ENCODE measurements around the gene NOXO1.

DNA sequence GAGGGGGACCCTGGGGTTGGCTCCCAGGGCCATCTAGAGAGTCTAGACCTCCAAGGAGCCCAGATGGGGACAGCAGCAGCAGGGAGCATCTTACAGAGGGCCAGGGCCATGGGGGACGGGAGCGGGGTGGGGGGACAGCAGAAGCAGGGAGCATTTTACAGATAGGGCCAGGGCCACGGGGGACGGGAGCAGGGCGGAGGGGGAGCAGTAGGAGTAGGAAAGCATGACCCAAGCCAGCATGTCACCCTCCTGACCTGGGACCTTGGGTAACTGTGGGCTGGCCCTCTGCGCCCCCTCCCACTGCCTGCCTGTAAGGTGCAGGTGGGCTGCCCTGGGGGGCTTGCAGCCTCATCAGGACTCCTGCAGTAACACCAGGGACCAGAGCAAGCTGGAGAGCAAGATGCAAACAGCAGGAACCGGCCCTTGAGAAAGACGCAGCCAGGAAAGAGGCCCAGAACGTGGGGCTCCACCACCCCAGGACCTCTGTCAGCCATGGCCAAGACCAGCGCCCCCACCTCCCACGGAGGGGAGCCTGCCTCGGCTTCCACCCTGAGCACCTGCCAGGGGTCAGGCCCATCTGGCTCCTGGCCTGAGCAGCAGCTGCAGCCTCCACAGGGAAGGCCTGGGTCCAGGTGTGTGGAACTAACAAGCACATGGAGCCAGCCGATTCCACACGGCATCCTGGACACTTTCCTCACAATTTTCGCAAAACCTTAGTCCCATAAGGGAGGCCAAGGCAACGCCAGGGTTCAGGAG, 26.0 kb upstream of the NOXO1 start:
- TF ChIP-seq EZH2 (IDR thresholded peaks at IDR 0.05; ENCODE audit: low read depth, unreplicated experiment) (no peak), POLR2AphosphoS5 (IDR thresholded peaks at IDR 0.05; ENCODE audit: low read depth) (no peak), EZH2phosphoT487 (IDR thresholded peaks at IDR 0.05; ENCODE audit: unreplicated experiment) (no peak), CREB1 (CRISPR knock-in tag; IDR thresholded peaks at IDR 0.05; ENCODE audit: low read depth) (no peak), NANOG (IDR thresholded peaks at IDR 0.05; ENCODE audit: borderline replicate concordance) (no peak), ZNF331 (CRISPR knock-in tag; IDR thresholded peaks at IDR 0.05; ENCODE audit: low read depth) (no peak), JUNB (IDR thresholded peaks at IDR 0.05; ENCODE audit: unreplicated experiment) (no peak), ZNF114 (CRISPR knock-in tag; IDR thresholded peaks at IDR 0.05) (no peak)
- TF ChIP-seq, protein P1, sequence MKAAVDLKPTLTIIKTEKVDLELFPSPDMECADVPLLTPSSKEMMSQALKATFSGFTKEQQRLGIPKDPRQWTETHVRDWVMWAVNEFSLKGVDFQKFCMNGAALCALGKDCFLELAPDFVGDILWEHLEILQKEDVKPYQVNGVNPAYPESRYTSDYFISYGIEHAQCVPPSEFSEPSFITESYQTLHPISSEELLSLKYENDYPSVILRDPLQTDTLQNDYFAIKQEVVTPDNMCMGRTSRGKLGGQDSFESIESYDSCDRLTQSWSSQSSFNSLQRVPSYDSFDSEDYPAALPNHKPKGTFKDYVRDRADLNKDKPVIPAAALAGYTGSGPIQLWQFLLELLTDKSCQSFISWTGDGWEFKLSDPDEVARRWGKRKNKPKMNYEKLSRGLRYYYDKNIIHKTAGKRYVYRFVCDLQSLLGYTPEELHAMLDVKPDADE (IDR thresholded peaks at IDR 0.05): no peak
- TF ChIP-seq, protein P2, sequence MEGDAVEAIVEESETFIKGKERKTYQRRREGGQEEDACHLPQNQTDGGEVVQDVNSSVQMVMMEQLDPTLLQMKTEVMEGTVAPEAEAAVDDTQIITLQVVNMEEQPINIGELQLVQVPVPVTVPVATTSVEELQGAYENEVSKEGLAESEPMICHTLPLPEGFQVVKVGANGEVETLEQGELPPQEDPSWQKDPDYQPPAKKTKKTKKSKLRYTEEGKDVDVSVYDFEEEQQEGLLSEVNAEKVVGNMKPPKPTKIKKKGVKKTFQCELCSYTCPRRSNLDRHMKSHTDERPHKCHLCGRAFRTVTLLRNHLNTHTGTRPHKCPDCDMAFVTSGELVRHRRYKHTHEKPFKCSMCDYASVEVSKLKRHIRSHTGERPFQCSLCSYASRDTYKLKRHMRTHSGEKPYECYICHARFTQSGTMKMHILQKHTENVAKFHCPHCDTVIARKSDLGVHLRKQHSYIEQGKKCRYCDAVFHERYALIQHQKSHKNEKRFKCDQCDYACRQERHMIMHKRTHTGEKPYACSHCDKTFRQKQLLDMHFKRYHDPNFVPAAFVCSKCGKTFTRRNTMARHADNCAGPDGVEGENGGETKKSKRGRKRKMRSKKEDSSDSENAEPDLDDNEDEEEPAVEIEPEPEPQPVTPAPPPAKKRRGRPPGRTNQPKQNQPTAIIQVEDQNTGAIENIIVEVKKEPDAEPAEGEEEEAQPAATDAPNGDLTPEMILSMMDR (conservative IDR thresholded peaks at IDR 0.05; ENCODE audit: low read depth in 2 of 2): no peak
- TF ChIP-seq, protein P3, sequence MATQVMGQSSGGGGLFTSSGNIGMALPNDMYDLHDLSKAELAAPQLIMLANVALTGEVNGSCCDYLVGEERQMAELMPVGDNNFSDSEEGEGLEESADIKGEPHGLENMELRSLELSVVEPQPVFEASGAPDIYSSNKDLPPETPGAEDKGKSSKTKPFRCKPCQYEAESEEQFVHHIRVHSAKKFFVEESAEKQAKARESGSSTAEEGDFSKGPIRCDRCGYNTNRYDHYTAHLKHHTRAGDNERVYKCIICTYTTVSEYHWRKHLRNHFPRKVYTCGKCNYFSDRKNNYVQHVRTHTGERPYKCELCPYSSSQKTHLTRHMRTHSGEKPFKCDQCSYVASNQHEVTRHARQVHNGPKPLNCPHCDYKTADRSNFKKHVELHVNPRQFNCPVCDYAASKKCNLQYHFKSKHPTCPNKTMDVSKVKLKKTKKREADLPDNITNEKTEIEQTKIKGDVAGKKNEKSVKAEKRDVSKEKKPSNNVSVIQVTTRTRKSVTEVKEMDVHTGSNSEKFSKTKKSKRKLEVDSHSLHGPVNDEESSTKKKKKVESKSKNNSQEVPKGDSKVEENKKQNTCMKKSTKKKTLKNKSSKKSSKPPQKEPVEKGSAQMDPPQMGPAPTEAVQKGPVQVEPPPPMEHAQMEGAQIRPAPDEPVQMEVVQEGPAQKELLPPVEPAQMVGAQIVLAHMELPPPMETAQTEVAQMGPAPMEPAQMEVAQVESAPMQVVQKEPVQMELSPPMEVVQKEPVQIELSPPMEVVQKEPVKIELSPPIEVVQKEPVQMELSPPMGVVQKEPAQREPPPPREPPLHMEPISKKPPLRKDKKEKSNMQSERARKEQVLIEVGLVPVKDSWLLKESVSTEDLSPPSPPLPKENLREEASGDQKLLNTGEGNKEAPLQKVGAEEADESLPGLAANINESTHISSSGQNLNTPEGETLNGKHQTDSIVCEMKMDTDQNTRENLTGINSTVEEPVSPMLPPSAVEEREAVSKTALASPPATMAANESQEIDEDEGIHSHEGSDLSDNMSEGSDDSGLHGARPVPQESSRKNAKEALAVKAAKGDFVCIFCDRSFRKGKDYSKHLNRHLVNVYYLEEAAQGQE (IDR thresholded peaks at IDR 0.05; ENCODE audit: unreplicated experiment): no peak
- TF ChIP-seq, protein P4, sequence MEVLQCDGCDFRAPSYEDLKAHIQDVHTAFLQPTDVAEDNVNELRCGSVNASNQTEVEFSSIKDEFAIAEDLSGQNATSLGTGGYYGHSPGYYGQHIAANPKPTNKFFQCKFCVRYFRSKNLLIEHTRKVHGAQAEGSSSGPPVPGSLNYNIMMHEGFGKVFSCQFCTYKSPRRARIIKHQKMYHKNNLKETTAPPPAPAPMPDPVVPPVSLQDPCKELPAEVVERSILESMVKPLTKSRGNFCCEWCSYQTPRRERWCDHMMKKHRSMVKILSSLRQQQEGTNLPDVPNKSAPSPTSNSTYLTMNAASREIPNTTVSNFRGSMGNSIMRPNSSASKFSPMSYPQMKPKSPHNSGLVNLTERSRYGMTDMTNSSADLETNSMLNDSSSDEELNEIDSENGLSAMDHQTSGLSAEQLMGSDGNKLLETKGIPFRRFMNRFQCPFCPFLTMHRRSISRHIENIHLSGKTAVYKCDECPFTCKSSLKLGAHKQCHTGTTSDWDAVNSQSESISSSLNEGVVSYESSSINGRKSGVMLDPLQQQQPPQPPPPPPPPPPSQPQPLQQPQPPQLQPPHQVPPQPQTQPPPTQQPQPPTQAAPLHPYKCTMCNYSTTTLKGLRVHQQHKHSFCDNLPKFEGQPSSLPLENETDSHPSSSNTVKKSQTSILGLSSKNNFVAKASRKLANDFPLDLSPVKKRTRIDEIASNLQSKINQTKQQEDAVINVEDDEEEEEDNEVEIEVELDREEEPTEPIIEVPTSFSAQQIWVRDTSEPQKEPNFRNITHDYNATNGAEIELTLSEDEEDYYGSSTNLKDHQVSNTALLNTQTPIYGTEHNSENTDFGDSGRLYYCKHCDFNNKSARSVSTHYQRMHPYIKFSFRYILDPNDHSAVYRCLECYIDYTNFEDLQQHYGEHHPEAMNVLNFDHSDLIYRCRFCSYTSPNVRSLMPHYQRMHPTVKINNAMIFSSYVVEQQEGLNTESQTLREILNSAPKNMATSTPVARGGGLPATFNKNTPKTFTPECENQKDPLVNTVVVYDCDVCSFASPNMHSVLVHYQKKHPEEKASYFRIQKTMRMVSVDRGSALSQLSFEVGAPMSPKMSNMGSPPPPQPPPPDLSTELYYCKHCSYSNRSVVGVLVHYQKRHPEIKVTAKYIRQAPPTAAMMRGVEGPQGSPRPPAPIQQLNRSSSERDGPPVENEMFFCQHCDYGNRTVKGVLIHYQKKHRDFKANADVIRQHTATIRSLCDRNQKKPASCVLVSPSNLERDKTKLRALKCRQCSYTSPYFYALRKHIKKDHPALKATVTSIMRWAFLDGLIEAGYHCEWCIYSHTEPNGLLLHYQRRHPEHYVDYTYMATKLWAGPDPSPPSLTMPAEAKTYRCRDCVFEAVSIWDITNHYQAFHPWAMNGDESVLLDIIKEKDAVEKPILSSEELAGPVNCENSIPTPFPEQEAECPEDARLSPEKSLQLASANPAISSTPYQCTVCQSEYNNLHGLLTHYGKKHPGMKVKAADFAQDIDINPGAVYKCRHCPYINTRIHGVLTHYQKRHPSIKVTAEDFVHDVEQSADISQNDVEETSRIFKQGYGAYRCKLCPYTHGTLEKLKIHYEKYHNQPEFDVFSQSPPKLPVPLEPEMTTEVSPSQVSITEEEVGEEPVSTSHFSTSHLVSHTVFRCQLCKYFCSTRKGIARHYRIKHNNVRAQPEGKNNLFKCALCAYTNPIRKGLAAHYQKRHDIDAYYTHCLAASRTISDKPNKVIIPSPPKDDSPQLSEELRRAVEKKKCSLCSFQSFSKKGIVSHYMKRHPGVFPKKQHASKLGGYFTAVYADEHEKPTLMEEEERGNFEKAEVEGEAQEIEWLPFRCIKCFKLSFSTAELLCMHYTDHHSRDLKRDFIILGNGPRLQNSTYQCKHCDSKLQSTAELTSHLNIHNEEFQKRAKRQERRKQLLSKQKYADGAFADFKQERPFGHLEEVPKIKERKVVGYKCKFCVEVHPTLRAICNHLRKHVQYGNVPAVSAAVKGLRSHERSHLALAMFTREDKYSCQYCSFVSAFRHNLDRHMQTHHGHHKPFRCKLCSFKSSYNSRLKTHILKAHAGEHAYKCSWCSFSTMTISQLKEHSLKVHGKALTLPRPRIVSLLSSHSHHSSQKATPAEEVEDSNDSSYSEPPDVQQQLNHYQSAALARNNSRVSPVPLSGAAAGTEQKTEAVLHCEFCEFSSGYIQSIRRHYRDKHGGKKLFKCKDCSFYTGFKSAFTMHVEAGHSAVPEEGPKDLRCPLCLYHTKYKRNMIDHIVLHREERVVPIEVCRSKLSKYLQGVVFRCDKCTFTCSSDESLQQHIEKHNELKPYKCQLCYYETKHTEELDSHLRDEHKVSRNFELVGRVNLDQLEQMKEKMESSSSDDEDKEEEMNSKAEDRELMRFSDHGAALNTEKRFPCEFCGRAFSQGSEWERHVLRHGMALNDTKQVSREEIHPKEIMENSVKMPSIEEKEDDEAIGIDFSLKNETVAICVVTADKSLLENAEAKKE (CRISPR knock-in tag; IDR thresholded peaks at IDR 0.05): no peak

All from GM23338 (cell line).